Testis (tissue), 3 donors: ENCODE measurements around the gene COASY. TPM values are rescaled to one million over a fixed set of nuclear protein-coding genes. Genes with fewer than 3 reads are reported as not detected.

Source experiments
- DNase-seq: peaks from one replicate; pipeline ENCODE4 v3.0.0-alpha.2; 2019
- H3K27ac ChIP-seq, 2 donors: fragments of 200-600 bp; sonication (generic); one replicate each; pipeline ENCODE4 v1.5.1; 2019
- H3K27me3 ChIP-seq: fragments of 200-600 bp; sonication (generic); one replicate; pipeline ENCODE4 v1.5.1; 2019
- H3K36me3 ChIP-seq: fragments of 200-600 bp; sonication (generic); one replicate; pipeline ENCODE4 v1.5.1; 2017; ENCODE audit warnings: low read depth; ENCODE audit errors: missing control alignments
- H3K4me1 ChIP-seq: fragments of 200-600 bp; sonication (generic); one replicate; pipeline ENCODE4 v1.5.1; 2019
- H3K4me3 ChIP-seq, 2 donors: fragments of 200-600 bp; sonication (generic); one replicate each; pipeline ENCODE4 v1.5.1; 2017 to 2019
- H3K9me3 ChIP-seq: fragments of 200-600 bp; sonication (generic); one replicate; pipeline ENCODE4 v1.5.1; 2017
- POLR2A ChIP-seq: fragments of 450-650 bp; IDR thresholded peaks from one replicate; pipeline ENCODE4 v1.6.1; 2017; ENCODE audit warnings: antibody characterized with exemption, mild to moderate bottlenecking, moderate library complexity
- WGBS, 2 donors: methylation state at CpG; one replicate each; pipeline ENCODE4 v1.1.5; 2018; 5-methylcytosine and 5-hydroxymethylcytosine counted together
- intact Hi-C: fragments of 100-400 bp; cut with DNase I; formaldehyde crosslinking; loops from one replicate; pipeline ENCODE4 v1.15.1; 2023; ENCODE audit warnings: low total_unique reads
- polyA plus RNA-seq: library from polyadenylated mRNA; stranded (reverse); fragments of 350-450 nt; fragmentation: Illumina TruSeq; extraction: RNeasy Lipid Tissue Mini Kit (QIAGEN cat#74804); gene quantifications from one replicate; pipeline ENCODE4 v1.2.3, GENCODE V29; 2014; ENCODE audit warnings: low read depth, low replicate concordance; ENCODE audit not compliant: insufficient read depth
- total RNA-seq, 2 donors: library from RNA; depleted of rRNA; stranded (reverse); fragments of >200 nt; gene quantifications; one replicate each; pipeline ENCODE4 v1.2.3, GENCODE V29; 2016
- TF ChIP-seq, protein P1 (sequence below), 3 experiments: fragments of 450-650 bp in 2 of 3; fragments of 200-600 bp in 1 of 3; sonication (generic) in 1 of 3; IDR thresholded peaks; one replicate each; pipeline ENCODE4 v1.5.1; 2016 to 2019; ENCODE audit warnings: antibody characterized with exemption in 3 of 3, mild to moderate bottlenecking in 2 of 3, moderate library complexity in 1 of 3

The COASY gene
- total and polyA plus RNA-seq, 3 donors from 2014 or later = 52.8 to 103 (median 68.5) TPM

DNA sequence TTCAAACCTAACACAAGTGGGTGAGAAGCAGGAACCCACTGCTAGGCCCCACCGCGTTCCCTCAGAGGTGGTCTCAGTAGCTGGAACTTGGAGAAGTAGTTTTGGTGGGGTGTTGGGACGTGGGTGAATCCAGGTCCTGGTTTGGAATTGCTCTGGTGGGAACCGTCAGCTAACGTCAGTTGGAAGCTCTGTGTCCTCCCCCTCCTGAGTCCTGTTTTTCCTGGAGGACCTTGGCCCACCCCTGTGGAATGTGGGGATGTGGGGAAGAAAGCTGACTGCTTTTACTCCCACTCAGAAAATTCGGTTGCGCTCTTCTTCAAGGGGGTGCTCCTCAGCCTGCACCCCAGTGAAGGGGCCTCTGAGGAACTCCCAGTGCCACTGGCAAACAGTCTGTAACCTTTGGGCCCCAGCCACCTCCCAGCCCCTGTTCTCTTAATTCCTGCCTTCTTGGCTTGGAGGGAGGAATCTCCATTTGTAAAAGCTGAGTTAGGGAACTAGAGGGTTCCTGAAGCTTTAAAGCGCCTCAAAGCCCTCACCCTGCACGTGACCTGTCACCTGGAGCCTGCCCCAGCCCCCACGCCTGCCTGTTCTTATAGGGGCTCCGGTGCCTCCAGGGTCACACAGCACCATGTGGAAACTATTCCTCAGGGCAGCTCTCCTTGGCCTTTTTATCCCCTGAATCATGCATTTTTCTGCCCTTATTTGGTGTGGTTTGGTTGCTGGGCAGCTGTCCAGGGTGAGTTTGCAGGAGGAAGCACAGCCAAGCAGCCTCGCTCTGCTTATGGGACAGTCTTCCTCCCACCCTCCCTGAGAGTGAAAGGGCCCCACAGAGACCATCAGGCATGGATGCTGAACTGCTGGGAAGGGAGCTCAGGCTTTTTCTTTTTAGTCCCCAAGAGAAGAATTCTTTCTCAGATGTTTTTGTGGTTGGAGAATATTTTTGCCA, 42.1 kb upstream of the COASY start:
- TF ChIP-seq, protein P1, sequence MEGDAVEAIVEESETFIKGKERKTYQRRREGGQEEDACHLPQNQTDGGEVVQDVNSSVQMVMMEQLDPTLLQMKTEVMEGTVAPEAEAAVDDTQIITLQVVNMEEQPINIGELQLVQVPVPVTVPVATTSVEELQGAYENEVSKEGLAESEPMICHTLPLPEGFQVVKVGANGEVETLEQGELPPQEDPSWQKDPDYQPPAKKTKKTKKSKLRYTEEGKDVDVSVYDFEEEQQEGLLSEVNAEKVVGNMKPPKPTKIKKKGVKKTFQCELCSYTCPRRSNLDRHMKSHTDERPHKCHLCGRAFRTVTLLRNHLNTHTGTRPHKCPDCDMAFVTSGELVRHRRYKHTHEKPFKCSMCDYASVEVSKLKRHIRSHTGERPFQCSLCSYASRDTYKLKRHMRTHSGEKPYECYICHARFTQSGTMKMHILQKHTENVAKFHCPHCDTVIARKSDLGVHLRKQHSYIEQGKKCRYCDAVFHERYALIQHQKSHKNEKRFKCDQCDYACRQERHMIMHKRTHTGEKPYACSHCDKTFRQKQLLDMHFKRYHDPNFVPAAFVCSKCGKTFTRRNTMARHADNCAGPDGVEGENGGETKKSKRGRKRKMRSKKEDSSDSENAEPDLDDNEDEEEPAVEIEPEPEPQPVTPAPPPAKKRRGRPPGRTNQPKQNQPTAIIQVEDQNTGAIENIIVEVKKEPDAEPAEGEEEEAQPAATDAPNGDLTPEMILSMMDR (IDR thresholded peaks at IDR 0.05) = no peak
- no peak for TF ChIP-seq POLR2A
- WGBS, 2 donors = 21 to 29% methylated on average over 11 to 12 of the region's 12 CpGs
- no peaks in the 10 kb centered on the region for H3K9me3 ChIP-seq
- peak; percentile 98 for DNase-seq
- no peaks in the 10 kb centered on the region for H3K36me3 ChIP-seq
- H3K27ac ChIP-seq = peak overlapping the region; percentile 93
- intact Hi-C loops = loop anchor here (5.0 to 10.0 kb wide), 2 partner anchors 95 to 198 kb away; partner anchors contain the start of gene CAVIN1
- H3K4me1 ChIP-seq = peaks cover 79% of the 10 kb centered on the region
- H3K27me3 ChIP-seq = no peaks in the 10 kb centered on the region
- H3K4me3 ChIP-seq = no peak overlapping the region

DNA sequence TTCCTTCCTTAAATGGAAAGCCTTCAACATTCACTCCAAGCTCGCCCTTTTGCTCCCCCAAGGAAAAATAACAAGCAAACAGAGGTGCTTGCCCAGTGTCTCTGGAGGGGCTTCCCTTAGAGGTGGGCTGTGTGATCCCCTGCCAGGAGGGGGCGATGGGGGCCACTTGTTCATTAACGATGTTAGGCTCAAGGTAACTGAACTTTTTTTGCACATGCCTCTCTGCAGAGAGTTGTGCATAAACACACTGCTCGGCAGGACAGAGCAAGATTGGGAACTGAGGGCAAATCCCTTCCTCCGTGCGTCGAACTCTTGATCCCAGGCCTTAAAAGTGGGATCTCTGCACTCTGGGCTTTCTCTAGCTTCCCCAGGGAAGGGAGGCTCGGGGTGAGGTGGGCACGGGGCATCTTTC, 41.4 kb upstream of the COASY start:
- peak overlapping the region; percentile 93 for H3K27ac ChIP-seq
- H3K4me1 ChIP-seq = peaks cover 83% of the 10 kb centered on the region
- no peaks in the 10 kb centered on the region for H3K27me3 ChIP-seq
- intact Hi-C loops = loop anchor here (10.0 kb wide), 1 partner anchor 96 kb away; the partner anchor contains the start of gene CAVIN1
- WGBS, 2 donors = 33 to 44% methylated on average over 9 of the region's 9 CpGs
- no peak for DNase-seq
- no peaks in the 10 kb centered on the region for H3K9me3 ChIP-seq
- H3K4me3 ChIP-seq = no peak overlapping the region
- no peaks in the 10 kb centered on the region for H3K36me3 ChIP-seq
- TF ChIP-seq, protein P1 (IDR thresholded peaks at IDR 0.05) = no peak
- TF ChIP-seq POLR2A = no peak

DNA sequence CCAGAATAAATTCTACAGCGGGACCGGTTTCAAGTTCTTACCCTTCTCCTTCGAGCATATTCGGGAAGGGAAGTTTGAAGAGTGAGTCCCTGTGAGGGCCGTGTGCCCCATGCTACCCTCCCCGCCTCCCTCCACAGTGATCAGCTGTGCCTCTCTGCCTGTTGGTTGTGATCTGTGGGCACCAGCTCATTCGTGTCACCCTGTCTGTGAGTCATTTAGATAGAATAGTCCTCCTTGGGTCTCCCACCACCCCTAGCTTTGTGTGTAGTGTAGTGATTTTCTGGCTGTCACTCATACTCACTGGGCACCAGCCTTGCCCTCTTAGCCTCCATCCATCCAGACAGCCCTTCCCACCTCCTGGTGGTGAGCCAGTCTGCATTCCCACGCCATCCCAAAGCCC, 40.9 kb upstream of the COASY start:
- Histone ChIP-seq H3K4me1 (peaks cover 84% of the 10 kb centered on the region), H3K27me3 (no peaks in the 10 kb centered on the region), H3K4me3 (no peak overlapping the region), H3K36me3 (no peaks in the 10 kb centered on the region), H3K27ac (peak overlapping the region; percentile 93), H3K9me3 (no peaks in the 10 kb centered on the region)
- DNase-seq = no peak
- WGBS, 2 donors = 49 to 69% methylated on average over 8 of the region's 8 CpGs
- intact Hi-C loops = loop anchor here (10.0 kb wide), 1 partner anchor 96 kb away; the partner anchor contains the start of gene CAVIN1
- TF ChIP-seq, protein P1 (IDR thresholded peaks at IDR 0.05) = no peak
- no peak for TF ChIP-seq POLR2A

DNA sequence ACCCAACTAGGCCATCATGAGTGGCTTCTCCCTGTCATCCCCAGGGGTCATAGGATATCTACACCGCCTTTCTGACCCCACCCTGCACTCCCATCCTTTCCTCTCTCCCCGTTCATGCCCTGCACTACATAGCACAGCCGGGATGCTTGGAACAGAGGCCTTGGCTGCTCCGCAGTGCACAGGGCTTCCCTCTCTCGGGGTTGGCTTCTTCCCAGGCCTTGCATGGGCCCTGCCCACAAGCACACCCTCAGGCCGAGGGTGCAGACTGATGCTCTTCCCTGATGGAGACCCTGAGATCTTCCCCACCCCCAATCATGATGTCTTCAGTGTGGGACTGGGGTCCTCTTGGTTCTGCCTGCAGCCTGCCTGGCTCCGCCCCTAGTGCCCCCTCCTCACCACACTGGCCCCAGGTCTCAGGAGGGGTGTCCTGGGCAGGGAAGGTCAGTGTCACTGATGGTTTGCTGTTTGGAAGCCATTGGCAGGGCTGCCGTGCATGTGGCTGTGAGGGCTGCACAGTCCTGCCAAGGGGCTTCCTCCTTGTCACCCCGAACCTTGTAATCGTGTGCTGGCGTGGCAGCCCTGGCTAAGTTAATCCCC, 40.2 kb upstream of the COASY start:
- H3K27ac ChIP-seq = peak overlapping the region; percentile 93
- no peaks in the 10 kb centered on the region for H3K9me3 ChIP-seq
- peaks cover 84% of the 10 kb centered on the region for H3K4me1 ChIP-seq
- WGBS, 2 donors = 47 to 51% methylated on average over 4 to 11 of the region's 11 CpGs
- intact Hi-C loops = loop anchor here (10.0 kb wide), 1 partner anchor 97 kb away; the partner anchor contains the start of gene CAVIN1
- no peaks in the 10 kb centered on the region for H3K36me3 ChIP-seq
- H3K27me3 ChIP-seq = no peaks in the 10 kb centered on the region
- peak; percentile 59 for DNase-seq
- no peak overlapping the region for H3K4me3 ChIP-seq
- TF ChIP-seq POLR2A = no peak
- TF ChIP-seq, protein P1 (IDR thresholded peaks at IDR 0.05) = no peak
